GM18526 (cell line): Measurements from ENCODE around the gene UGT2A3.

ENCODE experiments used
- POLR2A ChIP-seq: IDR thresholded peaks from 3 replicates; pipeline ENCODE4 v1.6.1; 2011; ENCODE audit not compliant: insufficient read length; ENCODE audit errors: extremely low read depth

Gene UGT2A3

DNA sequence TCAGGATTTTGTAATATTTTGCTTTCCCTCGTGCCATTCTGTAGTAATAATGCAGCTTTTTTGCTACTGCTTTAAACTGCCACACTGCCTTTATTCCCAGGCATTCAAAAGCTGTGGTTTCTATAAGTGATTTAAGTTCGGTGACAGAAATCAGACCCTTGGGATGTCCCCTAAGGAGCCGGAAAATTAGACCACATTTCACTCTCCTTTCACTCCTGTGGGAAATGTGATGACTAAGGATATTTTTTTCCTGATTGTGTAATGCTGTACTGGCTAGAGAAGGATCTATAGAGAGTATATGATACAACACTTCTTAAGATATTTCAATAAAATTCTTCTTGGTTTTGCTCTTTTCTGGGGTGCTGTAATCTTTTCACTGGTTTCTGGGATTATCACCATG, 24.4 kb downstream of the UGT2A3 start:
- TF ChIP-seq POLR2A = no peak

DNA sequence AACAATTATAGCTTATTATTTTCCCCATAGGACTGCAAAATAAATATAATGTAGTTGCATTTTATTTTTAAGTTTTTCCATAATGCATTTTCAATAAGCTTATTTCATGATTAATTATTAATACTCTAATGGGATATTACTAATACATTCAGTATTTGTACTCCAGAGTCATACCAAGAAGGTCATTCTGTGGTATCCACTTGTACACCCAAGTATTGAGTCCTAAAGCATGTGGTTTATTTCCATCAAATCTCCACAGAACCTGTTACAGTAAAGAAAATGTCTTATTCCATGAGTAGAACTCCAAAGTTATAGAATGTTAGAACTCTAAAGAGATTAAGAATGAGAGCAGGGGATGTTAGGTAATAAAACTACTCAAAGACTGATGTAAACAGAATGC, 30.6 kb downstream of the UGT2A3 start:
- TF ChIP-seq POLR2A = no peak

DNA sequence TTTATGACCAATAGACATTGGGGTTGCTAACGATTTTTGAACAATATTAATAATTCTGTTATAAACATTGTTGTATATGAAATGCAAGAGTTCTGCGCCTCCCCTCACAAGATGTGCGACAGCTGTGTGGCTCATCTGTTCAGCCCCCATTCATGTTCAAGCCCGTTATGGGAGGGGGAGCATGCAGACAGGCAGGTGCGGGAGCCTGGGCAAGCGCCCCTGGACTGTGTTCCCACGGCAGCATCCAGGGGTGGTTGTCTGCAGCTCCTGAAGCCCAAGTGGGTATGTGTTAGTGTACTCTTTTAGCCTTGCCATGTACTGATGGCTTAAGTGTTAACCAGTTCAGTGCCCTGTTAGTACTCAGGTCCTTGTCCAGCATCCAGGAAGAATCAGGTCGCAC, 34.6 kb downstream of the UGT2A3 start:
- TF ChIP-seq POLR2A = no peak

DNA sequence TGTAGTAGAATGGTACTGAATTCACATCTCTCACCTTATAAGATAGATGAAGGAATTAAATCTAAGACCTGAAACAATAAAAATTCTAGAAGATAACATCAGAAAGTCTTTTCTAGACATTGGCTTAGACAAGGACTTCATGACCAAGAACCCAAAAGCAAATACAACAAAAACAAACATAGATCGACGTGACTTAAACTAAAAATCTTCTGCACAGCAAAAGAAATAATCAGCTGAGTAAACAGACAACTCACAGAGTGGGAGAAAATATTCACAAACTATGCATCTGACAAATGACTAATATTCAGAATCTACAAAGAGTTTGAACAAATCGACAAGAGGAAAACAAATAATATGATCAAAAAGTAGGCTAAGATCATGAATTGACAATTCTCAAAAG, 38.8 kb downstream of the UGT2A3 start:
- TF ChIP-seq POLR2A = no peak

DNA sequence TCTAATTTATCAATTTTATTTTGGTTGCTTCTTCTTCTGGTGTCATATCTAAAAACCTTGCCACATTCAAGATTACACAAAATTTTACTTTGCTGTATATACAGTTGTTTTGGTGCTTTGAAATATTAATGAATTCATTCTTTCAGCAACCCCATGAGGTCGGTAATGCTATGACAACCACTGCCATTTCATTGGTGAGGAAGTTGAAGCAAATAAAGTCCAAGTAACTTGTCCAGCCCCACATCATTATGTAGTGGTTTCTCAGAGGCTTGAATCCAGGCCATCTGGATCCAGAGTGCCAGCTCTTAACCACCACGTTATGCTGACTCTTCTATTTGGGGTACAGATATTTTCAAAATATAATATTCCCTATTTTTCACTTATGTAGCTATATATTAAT, 42.2 kb downstream of the UGT2A3 start:
- TF ChIP-seq POLR2A = no peak

DNA sequence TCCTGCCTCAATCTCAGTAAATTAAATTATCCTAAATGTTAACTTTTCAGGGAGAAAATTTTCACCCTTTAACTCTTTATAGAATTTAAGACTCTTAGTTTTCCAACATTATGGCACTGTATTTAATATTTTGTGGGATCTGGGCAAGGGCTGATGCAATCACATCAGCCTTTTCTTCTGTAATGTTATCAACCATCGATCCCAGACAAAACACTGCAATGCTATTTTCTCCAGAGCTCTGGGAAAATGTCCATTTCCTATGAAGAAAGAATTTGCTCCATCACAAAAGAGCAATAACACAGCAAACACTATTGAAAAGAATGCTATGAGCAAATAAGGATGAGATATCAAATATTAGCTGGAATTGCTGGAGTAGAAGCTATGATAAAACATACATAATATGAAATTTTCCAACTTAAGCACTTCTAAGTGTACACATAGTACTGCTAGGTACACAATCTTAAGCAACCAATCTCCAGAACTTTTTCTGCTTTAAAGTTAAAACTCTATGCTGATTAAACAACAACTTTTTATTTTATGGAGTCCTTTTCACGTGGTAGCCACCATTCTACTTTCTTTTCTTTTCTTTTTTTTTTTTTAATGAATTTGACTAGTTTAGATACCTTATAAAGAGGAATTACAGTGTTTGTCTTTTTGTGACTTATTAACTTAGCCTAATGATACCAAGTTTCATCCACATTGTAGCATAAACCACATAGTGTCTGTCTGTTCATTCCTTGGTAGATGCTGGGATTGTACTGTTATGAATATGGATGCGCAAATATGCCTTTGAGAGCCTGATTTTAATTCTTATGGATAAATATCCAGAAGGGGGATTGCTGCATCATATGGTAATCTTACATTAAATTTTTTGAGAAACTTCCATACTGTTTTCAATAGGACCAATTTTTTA, 43.6 kb downstream of the UGT2A3 start:
- no peak for TF ChIP-seq POLR2A

DNA sequence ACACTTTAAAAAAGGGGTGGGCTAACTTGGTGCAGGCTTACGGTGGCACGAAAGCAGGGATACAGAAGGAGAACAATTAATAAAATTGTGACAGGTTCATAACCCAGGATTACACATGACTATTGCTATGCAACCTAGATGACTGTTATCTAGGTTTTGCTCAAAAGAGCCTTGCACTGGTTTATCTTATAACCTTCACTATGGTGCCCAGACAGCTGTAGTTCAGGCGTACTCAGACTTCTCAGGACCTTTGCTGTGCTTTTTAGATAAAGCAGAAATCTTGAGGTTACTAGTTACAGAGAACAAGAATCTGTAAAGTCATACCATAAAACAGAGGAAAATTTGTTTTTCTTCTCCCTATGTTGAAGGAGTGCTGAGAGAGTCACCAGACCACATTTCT, 44.4 kb downstream of the UGT2A3 start:
- TF ChIP-seq POLR2A = no peak

DNA sequence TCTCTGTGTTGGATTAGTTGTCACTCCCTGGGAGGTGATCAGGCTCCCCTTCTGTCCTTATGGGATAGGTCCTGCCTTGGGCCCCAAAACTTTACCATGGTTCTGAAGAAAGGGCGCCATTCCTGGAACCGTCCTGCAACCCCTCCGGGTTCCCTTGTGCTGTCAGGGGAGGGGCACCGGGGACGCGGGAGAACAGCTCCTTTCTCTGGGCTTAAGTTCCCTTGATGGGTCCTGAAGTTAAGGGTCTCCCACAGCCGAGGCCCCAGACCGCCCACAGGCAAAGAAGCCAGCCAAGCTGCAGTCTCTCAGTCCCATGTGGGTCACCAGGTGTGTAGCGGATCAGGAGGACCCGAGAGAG, 44.8 kb downstream of the UGT2A3 start:
- no peak for TF ChIP-seq POLR2A

DNA sequence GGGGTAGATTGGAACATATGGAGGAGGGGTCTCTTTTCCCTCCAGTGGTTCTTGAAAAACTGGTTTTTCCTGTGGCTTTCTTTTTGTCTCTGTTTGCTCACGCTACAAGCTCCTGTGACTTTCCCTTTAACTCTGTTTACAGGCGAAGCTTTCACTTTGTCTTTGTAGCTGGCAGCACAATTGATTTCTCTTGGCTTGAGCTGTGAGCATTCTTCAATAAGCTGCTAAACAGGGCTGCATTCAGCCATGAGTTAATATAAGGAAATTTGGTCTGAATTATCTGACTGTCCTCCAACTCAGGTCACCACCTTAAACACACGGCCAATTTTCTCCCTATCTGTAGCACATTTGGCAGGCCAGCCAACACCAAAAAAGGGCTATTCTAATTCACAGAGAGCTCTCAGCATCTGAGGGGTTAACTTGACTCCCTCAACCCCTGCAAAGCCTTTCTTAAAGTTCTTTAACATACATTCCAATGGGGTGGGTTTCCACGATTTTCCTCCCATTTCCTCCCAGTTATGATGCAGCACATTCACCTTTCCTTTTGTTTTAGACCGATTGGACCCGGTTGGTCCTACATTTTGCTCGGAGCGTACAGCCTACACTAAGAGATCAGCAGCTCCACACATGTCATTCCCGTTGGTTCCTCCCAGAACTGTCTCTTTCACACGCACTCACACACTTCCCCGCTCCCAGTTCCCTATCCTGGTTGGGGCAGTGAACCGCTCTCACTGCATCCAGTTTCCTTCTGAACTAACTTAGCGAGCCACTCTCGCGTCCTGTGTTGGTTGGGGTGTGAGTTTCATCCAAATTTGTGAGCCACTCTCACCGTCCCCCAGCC, 45.4 kb downstream of the UGT2A3 start:
- TF ChIP-seq POLR2A = no peak

DNA sequence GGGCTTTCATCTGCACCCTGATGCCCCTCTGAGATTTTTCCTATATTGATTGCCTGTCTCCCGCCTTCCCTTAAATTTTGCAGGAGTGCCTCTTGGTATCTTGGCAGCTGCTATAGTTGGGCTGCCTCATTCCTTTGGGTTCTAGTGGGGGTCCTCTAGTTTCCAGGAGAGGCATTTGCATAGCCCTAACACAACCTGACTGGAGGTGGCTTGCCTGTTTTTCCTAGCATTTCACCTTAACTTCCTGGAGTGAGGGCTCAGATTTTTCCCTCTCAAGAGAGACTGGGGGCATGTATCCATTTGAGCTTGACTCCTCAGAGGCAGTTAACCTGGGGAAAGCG, 46.0 kb downstream of the UGT2A3 start:
- TF ChIP-seq POLR2A = no peak

DNA sequence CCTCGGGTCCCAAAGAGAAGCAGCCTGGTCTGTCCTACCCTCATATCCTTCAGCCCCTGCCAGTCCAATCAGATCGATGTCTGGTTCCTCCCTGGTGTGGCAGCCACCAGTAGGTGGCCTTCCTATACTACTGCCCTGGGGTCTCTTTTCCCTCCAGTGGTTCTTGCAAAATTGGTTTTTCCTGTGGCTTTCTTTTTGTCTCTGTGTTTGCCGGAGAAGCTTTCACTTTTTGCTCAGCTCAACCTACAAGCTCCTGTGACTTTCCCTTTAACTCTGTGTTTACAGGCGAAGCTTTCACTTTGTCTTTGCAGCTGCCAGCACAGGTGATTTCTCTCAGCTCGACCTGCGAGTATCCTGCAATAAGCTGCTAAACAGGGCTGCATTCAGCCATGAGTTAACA, 46.8 kb downstream of the UGT2A3 start:
- TF ChIP-seq POLR2A = no peak

DNA sequence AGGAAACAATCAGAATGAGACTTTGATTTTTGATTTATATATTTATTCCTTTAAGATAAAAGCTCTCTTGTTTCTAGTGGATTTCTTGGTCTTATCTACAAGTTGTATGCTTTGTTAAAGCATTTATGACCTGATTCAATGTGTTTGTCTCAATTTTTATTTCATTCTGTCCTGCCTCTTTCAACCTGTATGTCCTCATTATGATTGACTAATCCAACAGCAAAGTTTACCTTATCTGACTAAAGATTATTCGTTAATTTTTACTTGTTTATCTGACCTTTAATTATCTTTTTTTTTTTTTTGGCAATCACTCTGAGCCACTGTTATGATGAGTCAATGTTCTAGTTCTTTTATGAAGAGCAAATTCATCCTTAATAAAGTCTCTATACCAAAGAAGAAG, 54.9 kb downstream of the UGT2A3 start:
- TF ChIP-seq POLR2A = no peak

DNA sequence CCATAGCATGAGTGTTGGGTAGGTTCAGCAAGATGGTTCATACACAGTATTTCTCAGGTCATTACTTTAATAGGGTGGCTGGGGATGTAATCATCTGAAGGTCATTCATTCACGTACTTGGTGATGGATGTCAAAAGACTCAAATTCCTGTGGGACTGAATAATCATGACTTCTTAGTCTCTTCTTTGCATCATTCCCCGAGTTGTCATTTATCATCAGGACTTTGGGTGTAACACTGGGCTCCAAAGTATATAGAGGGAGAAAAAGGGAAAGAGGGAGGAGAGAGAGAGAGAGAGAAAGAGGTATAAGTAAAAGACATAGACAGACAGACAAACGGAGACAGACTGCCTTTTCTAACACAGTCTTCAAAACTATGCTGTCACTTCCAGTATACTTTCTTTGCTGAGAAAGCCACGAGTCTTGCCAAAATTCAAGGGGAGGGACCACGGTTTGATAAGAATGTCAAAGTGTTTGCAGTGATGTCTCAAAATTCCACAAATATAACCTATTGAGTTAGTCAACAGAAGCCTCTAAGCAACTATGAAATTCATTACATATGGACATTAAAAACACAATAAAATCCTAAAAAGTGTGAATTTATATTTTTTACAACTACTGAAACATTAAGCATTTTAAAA, 55.9 kb downstream of the UGT2A3 start:
- TF ChIP-seq POLR2A = no peak

DNA sequence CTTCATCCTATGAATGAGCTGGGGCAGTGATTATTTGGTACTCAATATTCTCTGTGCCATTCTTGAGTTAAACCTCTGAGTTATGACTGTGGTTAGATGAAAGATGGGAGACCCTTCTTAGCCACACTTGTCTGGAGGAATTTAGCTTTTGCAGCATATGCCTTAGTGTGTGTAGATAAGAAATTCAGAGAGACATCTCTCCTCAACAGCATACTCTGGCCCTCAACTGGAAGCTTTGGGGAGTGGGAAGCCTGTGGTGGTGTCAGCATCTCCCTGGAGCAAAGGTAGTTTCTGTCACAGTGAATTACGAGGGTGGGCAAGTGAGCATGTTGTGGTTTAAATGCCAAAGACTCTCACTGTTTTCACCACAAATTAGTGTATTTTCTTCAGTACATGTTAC, 58.7 kb downstream of the UGT2A3 start:
- no peak for TF ChIP-seq POLR2A

DNA sequence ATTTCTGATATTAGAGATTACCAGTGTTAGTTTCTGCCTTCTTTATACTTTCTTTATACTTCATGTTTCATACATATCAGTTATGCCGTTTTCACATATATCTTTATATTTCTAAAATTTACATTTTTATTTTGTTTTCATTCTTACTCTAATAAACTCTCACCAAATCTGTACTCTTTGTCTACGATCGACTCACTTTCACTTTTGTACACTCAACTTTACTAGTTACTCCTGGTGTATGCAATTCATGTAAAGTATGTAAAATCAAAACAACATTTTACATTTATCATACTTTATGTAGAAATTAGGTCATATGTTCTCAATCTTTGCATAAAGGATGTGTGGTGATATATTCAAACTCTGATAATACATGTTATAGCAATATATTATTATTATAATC, 59.9 kb downstream of the UGT2A3 start:
- no peak for TF ChIP-seq POLR2A

DNA sequence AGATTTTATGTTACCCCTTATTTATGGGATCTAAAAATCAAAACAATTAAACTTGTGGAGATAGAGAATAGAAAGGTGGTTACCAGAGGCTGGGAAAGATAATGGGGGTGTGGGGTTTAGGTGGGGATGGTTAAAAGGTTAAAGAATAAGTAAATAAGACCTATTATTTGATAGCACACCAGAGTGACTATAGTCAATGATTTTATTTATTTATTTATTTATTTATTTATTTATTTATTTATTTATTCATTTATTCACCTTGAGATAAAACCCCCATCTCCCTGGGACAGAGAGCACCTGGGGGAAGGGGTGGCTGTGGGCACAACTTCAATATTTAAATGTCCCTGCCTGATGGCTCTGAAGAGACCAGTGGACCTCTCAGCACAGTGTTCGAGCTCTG, 66.1 kb downstream of the UGT2A3 start:
- TF ChIP-seq POLR2A = no peak

DNA sequence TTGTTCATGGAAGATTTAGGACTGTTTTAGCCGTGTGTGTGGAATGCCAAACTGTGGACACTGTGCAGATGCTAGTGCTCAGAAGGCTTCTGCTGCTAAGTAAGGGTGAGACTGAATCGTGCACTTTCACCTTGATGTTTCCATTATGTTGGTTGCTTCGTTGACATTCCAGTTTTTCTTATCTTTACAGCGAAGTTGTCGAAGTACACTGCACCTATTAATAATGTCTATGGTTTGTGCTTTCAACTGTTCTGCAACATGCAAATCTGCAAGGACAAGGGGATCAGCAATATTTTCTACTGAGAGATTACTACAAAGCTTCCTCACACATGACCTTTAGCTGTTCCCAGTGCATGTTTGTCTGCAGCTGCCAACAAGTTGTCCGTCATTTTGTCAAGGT, 67.7 kb downstream of the UGT2A3 start:
- no peak for TF ChIP-seq POLR2A
